PC-3 (cell line): ENCODE results near the gene NDEL1. TPM values are rescaled to one million over a fixed set of nuclear protein-coding genes. Genes with fewer than 3 reads are reported as not detected.

Experiments used
- ATAC-seq: fragments of 200-7000 bp; cut with Tn5 transposase; 2 replicates; pipeline ENCODE4 v1.9.1; 2020; ENCODE audit warnings: mild to moderate bottlenecking, moderate library complexity
- BruUV-seq: library from RNA; stranded (reverse); fragments of 400-500 nt; replicated peaks from 2 replicates; lab custom pipeline; 2021; lab: Mats Ljungman, UMichigan
- CTCF ChIA-PET: fragments of 300-600 bp; sonication (Branson Sonifier 250); formaldehyde crosslinking; loops from one replicate; lab custom pipeline; 2022; ENCODE audit warnings: antibody characterized with exemption; lab: Charles Lee
- POLR2A ChIA-PET: fragments of 300-600 bp; sonication (Branson Sonifier 250); formaldehyde crosslinking; loops from one replicate; lab custom pipeline; 2022; ENCODE audit warnings: antibody characterized with exemption; ENCODE audit not compliant: unreplicated experiment; lab: Charles Lee
- DNase-seq: peaks from one replicate; pipeline ENCODE4 v3.0.0-alpha.2; 2015
- H2AFZ ChIP-seq: fragments of 300-600 bp; sonication (generic); 2 replicates; pipeline ENCODE4 v1.6.0; 2016; ENCODE audit warnings: antibody characterized with exemption, low read length
- H3F3A ChIP-seq: fragments of 300-600 bp; sonication (generic); one replicate; pipeline ENCODE4 v1.6.0; 2017; ENCODE audit warnings: antibody characterized with exemption, low read length, control low read depth, mild to moderate bottlenecking; ENCODE audit not compliant: unreplicated experiment
- H3K27ac ChIP-seq: fragments of 300-600 bp; sonication (generic); 2 replicates; pipeline ENCODE4 v1.5.1; 2016; ENCODE audit warnings: mild to moderate bottlenecking, low read length
- H3K27me3 ChIP-seq: fragments of 300-600 bp; sonication (generic); 2 replicates; pipeline ENCODE4 v1.6.1; 2016; ENCODE audit warnings: low read length, mixed read lengths
- H3K36me3 ChIP-seq: fragments of 300-600 bp; sonication (generic); 2 replicates; pipeline ENCODE4 v1.6.1; 2016; ENCODE audit warnings: low read depth, mixed run types, low read length, mixed read lengths
- H3K4me1 ChIP-seq: fragments of 300-600 bp; sonication (generic); 2 replicates; pipeline ENCODE4 v1.5.1; 2016; ENCODE audit warnings: low read length; ENCODE audit not compliant: insufficient read depth
- H3K4me2 ChIP-seq: fragments of 300-600 bp; sonication (generic); 2 replicates; pipeline ENCODE4 v1.6.0; 2016; ENCODE audit warnings: low read length
- H3K4me3 ChIP-seq: fragments of 300-600 bp; sonication (generic); 2 replicates; pipeline ENCODE4 v1.5.1; 2016; ENCODE audit warnings: mild to moderate bottlenecking, low read length, mixed read lengths
- H3K79me2 ChIP-seq: fragments of 300-600 bp; sonication (generic); 2 replicates; pipeline ENCODE4 v1.6.1; 2017; ENCODE audit warnings: low read length, mixed read lengths
- H3K9ac ChIP-seq: fragments of 300-600 bp; sonication (generic); 2 replicates; pipeline ENCODE4 v1.6.0; 2016; ENCODE audit warnings: mild to moderate bottlenecking, low read length
- H3K9me2 ChIP-seq: fragments of 300-600 bp; sonication (generic); replicated peaks from 2 replicates; pipeline ENCODE4 v1.6.1; 2016; ENCODE audit warnings: mixed run types, low read length, mixed read lengths
- H3K9me3 ChIP-seq: fragments of 300-600 bp; sonication (generic); 2 replicates; pipeline ENCODE4 v1.6.1; 2016; ENCODE audit warnings: low read length, mixed read lengths
- H4K20me1 ChIP-seq: fragments of 300-600 bp; sonication (generic); 2 replicates; pipeline ENCODE4 v1.6.1; 2016; ENCODE audit warnings: low read length, mixed read lengths
- CTCF ChIP-seq: fragments of 300-600 bp; sonication (generic); conservative IDR thresholded peaks from 2 replicates; pipeline ENCODE4 v1.5.1; 2017; ENCODE audit warnings: antibody characterized with exemption, low read depth, mild to moderate bottlenecking, low read length
- EZH2 ChIP-seq: fragments of 300-600 bp; sonication (generic); IDR thresholded peaks from one replicate; pipeline ENCODE4 v1.6.1; 2017; ENCODE audit warnings: antibody characterized with exemption, mild to moderate bottlenecking, low read length; ENCODE audit not compliant: unreplicated experiment
- EZH2phosphoT487 ChIP-seq: fragments of 300-600 bp; sonication (generic); IDR thresholded peaks from 2 replicates; pipeline ENCODE4 v1.6.1; 2018; ENCODE audit warnings: mild to moderate bottlenecking, antibody characterized with exemption, low read length, borderline replicate concordance
- intact Hi-C: fragments of 100-400 bp; cut with micrococcal nuclease; formaldehyde crosslinking; loops from 2 replicates; pipeline ENCODE4 v1.9.0; 2023
- total RNA-seq: library from RNA; depleted of rRNA; stranded (reverse); fragments of >200 nt; gene quantifications from 2 replicates; pipeline ENCODE4 v1.2.3, GENCODE V29; 2014

NDEL1 gene
- total RNA-seq, 1 experiment from 2014 or later, result 32.7 TPM

GRCh38 chr17:8408371-8408770, 27.3 kb upstream of the NDEL1 start:
- Histone ChIP-seq H3K27ac (peak overlapping the region; percentile 43), H3F3A (no peaks in the 10 kb centered on the region), H2AFZ (peak overlapping the region; percentile 82), H3K9me2 (no peaks in the 10 kb centered on the region), H3K9me3 (no peaks in the 10 kb centered on the region), H3K4me1 (peaks cover 16% of the 10 kb centered on the region), H3K4me2 (peak overlapping the region; percentile 49), H4K20me1 (no peaks in the 10 kb centered on the region), H3K4me3 (no peak overlapping the region; the same call in 1 of the 2 replicates), H3K27me3 (no peaks in the 10 kb centered on the region), H3K36me3 (no peaks in the 10 kb centered on the region), H3K79me2 (no peaks in the 10 kb centered on the region), H3K9ac (0 out of 2 replicates have a peak overlapping the region, but pooled peaks have one; percentile 21)
- POLR2A ChIA-PET, result no interaction called here
- DNase-seq (peak; percentile 65), ATAC-seq (peak; percentile 66)
- CTCF ChIA-PET, result no interaction called here
- intact Hi-C loops, result no loop called here
- TF ChIP-seq EZH2phosphoT487 (no peak), EZH2 (no peak), CTCF (no peak)
- no TSS peak for BruUV-seq

GRCh38 chr17:8409966-8410882, 25.5 kb upstream of the NDEL1 start:
- H4K20me1 ChIP-seq, result no peaks in the 10 kb centered on the region
- H2AFZ ChIP-seq, result peak overlapping the region; percentile 83
- no peaks in the 10 kb centered on the region for H3K79me2 ChIP-seq
- H3K36me3 ChIP-seq, result no peaks in the 10 kb centered on the region
- H3K4me2 ChIP-seq, result peak overlapping the region; percentile 86
- peak; percentile 89 for ATAC-seq
- POLR2A ChIA-PET, result no interaction called here
- H3K4me3 ChIP-seq, result peak overlapping the region; percentile 58
- no TSS peak for BruUV-seq
- H3K9me3 ChIP-seq, result no peaks in the 10 kb centered on the region
- H3K9ac ChIP-seq, result no peak overlapping the region
- CTCF ChIA-PET, result interaction anchor here (0.8 to 1.2 kb wide), 5 partner anchors 10 to 375 kb away, joined by 3 to 10 read pairs (median 5); partner anchors contain the start of gene NDEL1
- DNase-seq, result peak; percentile 84
- peaks cover 16% of the 10 kb centered on the region for H3K4me1 ChIP-seq
- intact Hi-C loops, result loop anchor here (2.0 kb wide), 1 partner anchor 337 kb away; no protein-coding TSS in a partner anchor
- no peaks in the 10 kb centered on the region for H3F3A ChIP-seq
- TF ChIP-seq EZH2 (no peak), EZH2phosphoT487 (no peak), CTCF (peak; percentile 81)
- H3K27me3 ChIP-seq, result no peaks in the 10 kb centered on the region
- H3K9me2 ChIP-seq, result no peaks in the 10 kb centered on the region
- H3K27ac ChIP-seq, result peak overlapping the region; percentile 50

- no peak for DNase-seq
- H3F3A ChIP-seq, result no peaks in the 10 kb centered on the region
- H2AFZ ChIP-seq, result no peak overlapping the region
- ATAC-seq, result no peak
- peaks cover 16% of the 10 kb centered on the region for H3K4me1 ChIP-seq
- H3K9ac ChIP-seq, result no peak overlapping the region
- ChIA-PET POLR2A (no interaction called here), CTCF (interaction anchor here (0.8 to 1.2 kb wide), 3 partner anchors 9 to 335 kb away, joined by 3 to 5 read pairs (median 4); no protein-coding TSS in a partner anchor)
- no peaks in the 10 kb centered on the region for H3K36me3 ChIP-seq
- H3K9me2 ChIP-seq, result no peaks in the 10 kb centered on the region
- no peak overlapping the region for H3K4me3 ChIP-seq
- H4K20me1 ChIP-seq, result no peaks in the 10 kb centered on the region
- TF ChIP-seq EZH2phosphoT487, result no peak
- TF ChIP-seq EZH2, result no peak
- no peak for TF ChIP-seq CTCF
- H3K79me2 ChIP-seq, result no peaks in the 10 kb centered on the region
- peak overlapping the region; percentile 21; the same call in 1 of the 2 replicates for H3K4me2 ChIP-seq
- no peak overlapping the region for H3K27ac ChIP-seq
- BruUV-seq, result no TSS peak
- intact Hi-C loops, result loop anchor here (2.0 kb wide), 1 partner anchor 336 kb away; no protein-coding TSS in a partner anchor
- H3K9me3 ChIP-seq, result no peaks in the 10 kb centered on the region
- no peaks in the 10 kb centered on the region for H3K27me3 ChIP-seq
Observed at GRCh38 chr17:8410883-8411238, 24.8 kb upstream of the NDEL1 start.
